Measurements from ENCODE around the gene MACC1.

The MACC1 gene

GRCh38 chr7:20244334-20245120, 27.3 kb upstream of the MACC1 start:
- no peak for TF ChIP-seq CTCF (IDR thresholded peaks at IDR 0.05; ENCODE audit: borderline replicate concordance, insufficient read depth, low read depth, low read length)
- H3K4me3 ChIP-seq (ENCODE audit: low read depth, low read length) = no peak overlapping the region

GRCh38 chr7:20241911-20242261, 24.7 kb upstream of the MACC1 start:
- TF ChIP-seq CTCF (IDR thresholded peaks at IDR 0.05; ENCODE audit: borderline replicate concordance, insufficient read depth, low read depth, low read length) = no peak
- no peak overlapping the region for H3K4me3 ChIP-seq (ENCODE audit: low read depth, low read length)

GRCh38 chr7:20241194-20241910, 24.2 kb upstream of the MACC1 start:
- H3K4me3 ChIP-seq (ENCODE audit: low read depth, low read length) = no peak overlapping the region
- no peak for TF ChIP-seq CTCF (IDR thresholded peaks at IDR 0.05; ENCODE audit: borderline replicate concordance, insufficient read depth, low read depth, low read length)

- TF ChIP-seq CTCF (IDR thresholded peaks at IDR 0.05; ENCODE audit: borderline replicate concordance, insufficient read depth, low read depth, low read length) = no peak
Measured at GRCh38 chr7:20240080-20240926, 23.1 kb upstream of the MACC1 start.

GRCh38 chr7:20238754-20239324, 21.7 kb upstream of the MACC1 start:
- no peak for TF ChIP-seq CTCF (IDR thresholded peaks at IDR 0.05; ENCODE audit: borderline replicate concordance, insufficient read depth, low read depth, low read length)
- H3K4me3 ChIP-seq (ENCODE audit: low read depth, low read length) = no peak overlapping the region

More at GRCh38 chr7:20240080-20240926, 23.1 kb upstream of the MACC1 start:
- no peak overlapping the region for H3K4me3 ChIP-seq (ENCODE audit: low read depth, low read length)

GRCh38 chr7:20238194-20238753, 21.1 kb upstream of the MACC1 start:
- no peak for TF ChIP-seq CTCF (IDR thresholded peaks at IDR 0.05; ENCODE audit: borderline replicate concordance, insufficient read depth, low read depth, low read length)
- no peak overlapping the region for H3K4me3 ChIP-seq (ENCODE audit: low read depth, low read length)
